Measurements from ENCODE around the gene XPR1.

- no peak for TF ChIP-seq USF2 (IDR thresholded peaks at IDR 0.05; ENCODE audit: borderline replicate concordance, low read depth, low read length)
- no peak for TF ChIP-seq PML (IDR thresholded peaks at IDR 0.05; ENCODE audit: low read length)
- TF ChIP-seq EP300 (IDR thresholded peaks at IDR 0.05; ENCODE audit: borderline replicate concordance in 1 of 2, control insufficient read depth in 1 of 2, low read depth in 2 of 2, low read length in 2 of 2) = no peak
- no peak for TF ChIP-seq EZH2 (IDR thresholded peaks at IDR 0.05; ENCODE audit: borderline replicate concordance, control insufficient read depth, low read depth, low read length)
- no peak for TF ChIP-seq SMC3 (IDR thresholded peaks at IDR 0.05; ENCODE audit: borderline replicate concordance, low read length)
- TF ChIP-seq RFX5 (IDR thresholded peaks at IDR 0.05; ENCODE audit: low read depth, low read length) = no peak
Observed at GRCh38 chr1:180779584-180779983, 147.8 kb downstream of the XPR1 start.
